Activated CD8-positive, alpha-beta T cell treated with anti-CD3 and anti-CD28 coated beads for 36 hours (primary cell): ENCODE measurements around the gene TMUB2. TPM values are rescaled to one million over a fixed set of nuclear protein-coding genes. Genes with fewer than 3 reads are reported as not detected.
"Not testable (repeated sequence)": the region's sequence is repeated elsewhere in the genome, so short reads cannot be mapped to it uniquely, and the experiment has no call there.

Source experiments
- ATAC-seq: fragments of 200-7000 bp; cut with Tn5 transposase; one replicate; pipeline ENCODE4 v1.10.0; 2021; ENCODE audit warnings: mild to moderate bottlenecking, moderate library complexity
- CTCF ChIA-PET: fragments of 350-600 bp; sonication (Branson Sonifier 250); formaldehyde crosslinking; loops from one replicate; lab custom pipeline; 2021; ENCODE audit warnings: antibody characterized with exemption; lab: Charles Lee
- POLR2A ChIA-PET: fragments of 350-600 bp; sonication (Branson Sonifier 250); formaldehyde crosslinking; loops from one replicate; lab custom pipeline; 2021; ENCODE audit warnings: antibody characterized with exemption; lab: Charles Lee
- DNase-seq: peaks from one replicate; pipeline ENCODE4 v3.0.0-alpha.2; 2020
- H3K27ac Mint-ChIP-seq: one replicate; pipeline ENCODE4 v1.8.0; 2021; ENCODE audit warnings: mild to moderate bottlenecking, mixed read lengths
- H3K27me3 Mint-ChIP-seq: one replicate; pipeline ENCODE4 v1.8.0; 2021; ENCODE audit warnings: mixed read lengths
- H3K36me3 Mint-ChIP-seq: one replicate; pipeline ENCODE4 v1.8.0; 2021; ENCODE audit warnings: low read depth, mixed read lengths
- H3K4me1 Mint-ChIP-seq: one replicate; pipeline ENCODE4 v1.8.0; 2021; ENCODE audit warnings: low read depth, mixed read lengths
- H3K4me3 Mint-ChIP-seq: one replicate; pipeline ENCODE4 v1.8.0; 2021; ENCODE audit warnings: mild to moderate bottlenecking, moderate library complexity, mixed read lengths
- H3K9me3 Mint-ChIP-seq: one replicate; pipeline ENCODE4 v1.8.0; 2021; ENCODE audit warnings: mixed read lengths
- intact Hi-C: fragments of 100-400 bp; cut with micrococcal nuclease; formaldehyde crosslinking; loops from one replicate; pipeline ENCODE4 v1.10.0; 2022
- total RNA-seq, 2 experiments: library from RNA; stranded (reverse); gene quantifications; one replicate each; pipeline ENCODE4 v1.2.3, GENCODE V29; 2021
- TF ChIP-seq, protein P1 (sequence below): fragments of 200-600 bp; IDR thresholded peaks from one replicate; pipeline ENCODE4 v1.8.0; 2022; ENCODE audit warnings: antibody characterized with exemption, mild to moderate bottlenecking

The TMUB2 gene
- total RNA-seq, 2 experiments from 2014 or later = 17.5 TPM

DNA sequence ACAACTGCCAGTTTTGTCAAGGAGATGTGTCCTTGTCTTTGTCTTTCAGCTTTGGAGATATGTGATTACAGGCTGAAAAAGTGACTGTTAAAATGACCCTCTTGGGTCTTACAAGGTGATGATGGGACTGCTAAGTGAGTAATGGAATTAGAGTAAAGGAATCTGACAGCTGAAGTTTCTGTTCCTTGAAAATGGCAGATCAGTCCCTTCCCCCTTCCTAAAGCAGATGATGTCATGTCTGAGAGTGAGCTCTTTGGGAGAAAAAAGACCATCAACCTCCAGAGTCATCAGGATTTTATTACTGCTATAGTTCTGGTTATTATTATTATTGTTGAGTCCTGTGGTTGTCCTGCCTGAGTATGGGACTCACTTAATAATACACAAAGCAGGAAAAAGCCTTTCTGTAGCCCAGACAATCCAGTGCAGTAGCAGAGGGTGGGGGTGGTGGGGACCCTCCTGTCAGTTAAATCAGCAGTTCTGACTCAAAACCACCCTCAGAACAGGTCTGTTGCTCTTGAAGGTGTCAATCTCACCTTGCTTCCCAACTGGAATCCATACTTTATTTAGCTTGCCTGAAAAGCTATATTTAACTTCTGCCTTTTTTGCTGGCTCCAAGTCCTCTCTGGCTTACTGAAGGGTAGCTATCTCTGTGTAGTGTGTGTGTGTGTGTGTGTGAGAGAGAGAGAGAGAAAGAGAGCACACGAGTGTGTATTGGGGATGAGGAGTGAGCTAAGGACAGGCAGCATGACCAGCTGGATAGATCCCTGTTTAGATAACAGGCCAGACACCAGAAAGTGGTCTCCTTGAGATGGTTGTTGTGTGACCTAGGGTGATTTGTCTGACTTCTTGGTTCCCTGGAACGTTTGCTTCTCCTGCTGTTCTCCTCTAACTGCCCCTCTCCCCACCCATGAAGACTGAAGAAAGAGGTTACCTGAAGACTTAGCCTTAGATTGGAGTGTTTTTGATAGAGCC lies 40.1 kb upstream of the TMUB2 start:
- DNase-seq (no peak), ATAC-seq (no peak)
- Mint-ChIP-seq H3K27me3 (no peaks in the 10 kb centered on the region), H3K4me1 (no peaks in the 10 kb centered on the region), H3K36me3 (peaks cover 36% of the 10 kb centered on the region), H3K4me3 (no peak overlapping the region), H3K9me3 (no peaks in the 10 kb centered on the region), H3K27ac (no peak overlapping the region)
- ChIA-PET POLR2A (interaction anchor here (1.0 kb wide), 1 partner anchor 23 kb away, joined by 3 read pairs; the partner anchor contains the start of gene ASB16), CTCF (interaction anchor here (0.9 to 1.4 kb wide), 3 partner anchors 20 to 63 kb away, joined by 3 to 4 read pairs (median 4); partner anchors contain the start of gene TMUB2)
- TF ChIP-seq, protein P1, sequence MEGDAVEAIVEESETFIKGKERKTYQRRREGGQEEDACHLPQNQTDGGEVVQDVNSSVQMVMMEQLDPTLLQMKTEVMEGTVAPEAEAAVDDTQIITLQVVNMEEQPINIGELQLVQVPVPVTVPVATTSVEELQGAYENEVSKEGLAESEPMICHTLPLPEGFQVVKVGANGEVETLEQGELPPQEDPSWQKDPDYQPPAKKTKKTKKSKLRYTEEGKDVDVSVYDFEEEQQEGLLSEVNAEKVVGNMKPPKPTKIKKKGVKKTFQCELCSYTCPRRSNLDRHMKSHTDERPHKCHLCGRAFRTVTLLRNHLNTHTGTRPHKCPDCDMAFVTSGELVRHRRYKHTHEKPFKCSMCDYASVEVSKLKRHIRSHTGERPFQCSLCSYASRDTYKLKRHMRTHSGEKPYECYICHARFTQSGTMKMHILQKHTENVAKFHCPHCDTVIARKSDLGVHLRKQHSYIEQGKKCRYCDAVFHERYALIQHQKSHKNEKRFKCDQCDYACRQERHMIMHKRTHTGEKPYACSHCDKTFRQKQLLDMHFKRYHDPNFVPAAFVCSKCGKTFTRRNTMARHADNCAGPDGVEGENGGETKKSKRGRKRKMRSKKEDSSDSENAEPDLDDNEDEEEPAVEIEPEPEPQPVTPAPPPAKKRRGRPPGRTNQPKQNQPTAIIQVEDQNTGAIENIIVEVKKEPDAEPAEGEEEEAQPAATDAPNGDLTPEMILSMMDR = no peak
- intact Hi-C loops = no loop called here

DNA sequence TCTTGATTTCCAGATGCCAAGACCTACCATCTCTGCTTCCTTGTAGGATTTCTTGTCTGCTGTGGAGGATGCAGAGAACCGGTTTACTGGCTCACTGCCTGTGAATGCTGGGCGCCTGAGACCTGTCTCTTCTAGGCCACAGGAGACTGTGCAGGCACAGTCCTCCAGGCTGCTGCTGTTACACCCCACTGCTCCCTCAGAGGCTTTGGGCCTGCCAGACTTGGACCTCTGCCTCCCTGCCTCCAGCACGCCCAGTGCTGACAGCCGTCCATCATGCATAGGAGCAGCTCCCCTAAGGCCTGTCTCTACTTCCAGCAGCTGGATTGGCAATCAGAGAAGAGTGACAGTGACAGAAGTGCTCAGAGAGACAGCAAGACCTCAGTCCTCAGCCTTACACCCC lies 39.0 kb upstream of the TMUB2 start:
- ChIA-PET CTCF (interaction anchor here (1.4 kb wide), 1 partner anchor 21 kb away, joined by 5 read pairs; no protein-coding TSS in a partner anchor), POLR2A (no interaction called here)
- Mint-ChIP-seq H3K9me3 (no peaks in the 10 kb centered on the region), H3K36me3 (peaks cover 39% of the 10 kb centered on the region), H3K4me3 (no peak overlapping the region), H3K4me1 (no peaks in the 10 kb centered on the region), H3K27ac (no peak overlapping the region), H3K27me3 (no peaks in the 10 kb centered on the region)
- DNase-seq = no peak
- ATAC-seq = no peak
- TF ChIP-seq, protein P1 = no peak
- intact Hi-C loops = no loop called here

DNA sequence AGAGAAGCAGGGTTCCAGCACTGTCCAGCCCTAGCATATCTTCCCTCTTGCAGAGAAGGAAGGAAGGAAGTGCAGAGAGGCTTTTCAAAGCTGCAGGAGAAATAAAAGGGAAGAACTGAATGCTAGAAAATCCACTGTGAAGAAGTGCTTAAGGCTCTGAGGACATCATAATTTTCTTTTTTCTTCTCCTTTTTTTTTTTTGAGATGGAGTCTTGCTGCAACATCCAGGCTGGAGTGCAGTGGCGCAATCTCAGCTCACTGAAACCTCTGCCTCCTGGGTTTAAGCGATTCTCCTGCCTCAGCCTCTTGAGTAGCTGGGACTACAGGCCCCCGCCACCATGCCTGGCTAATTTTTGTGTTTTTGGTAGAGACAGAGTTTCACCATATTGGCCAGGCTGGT lies 37.7 kb upstream of the TMUB2 start:
- intact Hi-C loops, H3K27ac Mint-ChIP-seq, H3K9me3 Mint-ChIP-seq, DNase-seq, H3K27me3 Mint-ChIP-seq, ATAC-seq, POLR2A ChIA-PET, H3K4me3 Mint-ChIP-seq, H3K4me1 Mint-ChIP-seq: not testable (repeated sequence)
- CTCF ChIA-PET = interaction anchor here (0.7 to 1.4 kb wide), 4 partner anchors 19 to 195 kb away, joined by 3 to 5 read pairs (median 4); partner anchors contain the start of genes GRN and HDAC5
- peaks cover 40% of the 10 kb centered on the region for H3K36me3 Mint-ChIP-seq

DNA sequence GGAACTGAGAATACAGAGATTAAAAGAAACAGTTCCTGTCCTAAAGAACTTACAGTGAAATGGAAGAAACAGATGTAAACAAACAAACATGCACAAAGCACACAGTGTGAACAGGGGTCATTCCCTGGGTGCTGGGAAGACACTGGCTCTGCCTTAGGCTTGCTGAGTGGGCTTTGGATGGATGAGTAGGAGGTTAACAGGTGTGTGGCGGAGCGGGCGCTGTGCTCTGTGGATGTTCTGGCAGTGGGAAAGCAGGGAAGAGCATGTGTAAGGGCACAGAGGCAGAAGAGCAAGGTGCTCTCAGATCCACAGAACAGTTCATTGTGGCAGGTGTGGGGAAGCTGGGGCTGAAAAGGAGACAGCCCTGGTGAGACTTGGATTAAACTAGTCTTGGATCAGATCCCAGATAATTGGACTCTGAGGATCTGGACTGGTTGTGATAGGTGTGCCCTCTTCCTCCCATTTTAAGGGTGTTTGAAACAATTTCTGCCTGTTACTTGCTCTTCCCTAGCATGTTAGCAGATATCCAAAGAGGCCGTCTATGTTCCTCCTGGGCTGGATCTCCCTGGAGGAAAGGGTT lies 36.9 kb upstream of the TMUB2 start:
- intact Hi-C loops = no loop called here
- ATAC-seq (no peak), DNase-seq (no peak)
- no peak overlapping the region for H3K4me3 Mint-ChIP-seq
- H3K4me1 Mint-ChIP-seq = no peaks in the 10 kb centered on the region
- TF ChIP-seq, protein P1 = no peak
- CTCF ChIA-PET = interaction anchor here (0.7 to 2.5 kb wide), 9 partner anchors 18 to 206 kb away, joined by 3 to 15 read pairs (median 4); partner anchors contain the start of genes ASB16, GRN and HDAC5
- no peaks in the 10 kb centered on the region for H3K27me3 Mint-ChIP-seq
- H3K36me3 Mint-ChIP-seq = peaks cover 45% of the 10 kb centered on the region
- no peak overlapping the region for H3K27ac Mint-ChIP-seq
- no peaks in the 10 kb centered on the region for H3K9me3 Mint-ChIP-seq
- POLR2A ChIA-PET = interaction anchor here (0.8 kb wide), 1 partner anchor 7 kb away, joined by 4 read pairs; no protein-coding TSS in a partner anchor

DNA sequence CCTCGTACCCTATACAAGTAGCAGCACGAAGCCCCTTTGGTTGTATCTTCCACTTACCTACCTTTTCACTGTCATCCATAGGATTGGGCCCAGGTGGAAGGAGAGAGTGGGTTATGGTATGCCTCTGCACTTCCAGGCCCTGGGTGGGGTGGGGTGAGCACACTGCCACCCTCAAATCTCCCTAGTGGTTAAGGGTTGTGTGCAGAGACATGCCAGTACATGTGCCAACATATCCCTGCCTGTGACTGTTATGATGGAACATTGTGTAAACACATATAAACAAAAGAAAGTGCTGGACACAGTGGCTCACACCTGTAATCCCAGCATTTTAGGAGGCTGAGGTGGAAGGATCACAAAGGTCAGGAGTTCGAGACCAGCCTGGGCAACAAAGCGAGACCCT lies 33.9 kb upstream of the TMUB2 start:
- CTCF ChIA-PET = no interaction called here
- Mint-ChIP-seq H3K4me1 (no peaks in the 10 kb centered on the region), H3K27me3 (no peaks in the 10 kb centered on the region), H3K4me3 (no peak overlapping the region), H3K9me3 (no peaks in the 10 kb centered on the region), H3K36me3 (peaks cover 34% of the 10 kb centered on the region), H3K27ac (no peak overlapping the region)
- POLR2A ChIA-PET = interaction anchor here (0.7 to 1.5 kb wide), 2 partner anchors 14 to 15 kb away, joined by 3 to 4 read pairs; no protein-coding TSS in a partner anchor
- no peak for DNase-seq
- no peak for ATAC-seq
- TF ChIP-seq, protein P1 = no peak
- intact Hi-C loops = no loop called here
